Measurements from ENCODE around the gene CXCR5. TPM values are rescaled to one million over a fixed set of nuclear protein-coding genes. Genes with fewer than 3 reads are reported as not detected.

CXCR5 gene
- total RNA-seq, 4 donors from 2014 or later: 2.5 to 4.1 TPM; not detected in 2

- Histone ChIP-seq H3K4me1 (peaks cover 94 to 100% (median 99%) of the 10 kb centered on the region in 4 donors), H3K4me3 (peak overlapping the region; percentile 1 to 33 (median 6)), H3K27ac (peak overlapping the region; percentile 98 to 100 (median 100)), H3K9me3 (no peaks in the 10 kb centered on the region), H3K27me3 (no peaks in the 10 kb centered on the region), H3K36me3 (no peaks in the 10 kb centered on the region)
- DNase-seq: peak; percentile 92
- in situ Hi-C loops (cut with MboI; ENCODE audit: low pct_ligation_motif_present in 1 of 4, low pct_unique_long_range_greater_than_20kb in 1 of 4, low sequenced_read_pairs in 3 of 4) (no loop called here), intact Hi-C loops (cut with DNase I; ENCODE audit: low total_unique reads) (no loop called here)
- 11% methylated on average over 14 of the region's 14 CpGs; no CpG with 5 or more reads in 1 of the 2 donors for WGBS, 2 donors (ENCODE audit: low coverage in 1 of 2)
- peak; percentile 52 to 83 (median 66) for TF ChIP-seq POLR2AphosphoS5 (IDR thresholded peaks at IDR 0.05)
- TF ChIP-seq POLR2A (IDR thresholded peaks at IDR 0.05): peak; percentile 69
- TF ChIP-seq CTCF (IDR thresholded peaks at IDR 0.05): peak in 1 of 5 experiments; percentile 29
- TF ChIP-seq EP300 (IDR thresholded peaks at IDR 0.05; ENCODE audit: low read depth): peak; percentile 4
Measured at GRCh38 chr11:118918128-118918685, 34.5 kb downstream of the CXCR5 start.

- Histone ChIP-seq H3K9me3 (no peaks in the 10 kb centered on the region), H3K36me3 (no peaks in the 10 kb centered on the region), H3K4me1 (peaks cover 92 to 100% (median 99%) of the 10 kb centered on the region in 4 donors), H3K4me3 (peak overlapping the region in 3 of 4 donors; percentile 3 to 75 (median 10)), H3K27ac (peak overlapping the region; percentile 98 to 100 (median 100)), H3K27me3 (no peaks in the 10 kb centered on the region)
- peak; percentile 28 for DNase-seq
- WGBS, 2 donors (ENCODE audit: low coverage in 1 of 2): 22% methylated on average over 13 of the region's 13 CpGs; no CpG with 5 or more reads in 1 of the 2 donors
- TF ChIP-seq CTCF (IDR thresholded peaks at IDR 0.05) (no peak), POLR2AphosphoS5 (IDR thresholded peaks at IDR 0.05) (no peak), POLR2A (IDR thresholded peaks at IDR 0.05) (no peak), EP300 (IDR thresholded peaks at IDR 0.05; ENCODE audit: low read depth) (no peak)
- intact Hi-C loops (cut with DNase I; ENCODE audit: low total_unique reads): no loop called here
- in situ Hi-C loops (cut with MboI; ENCODE audit: low pct_ligation_motif_present in 1 of 4, low pct_unique_long_range_greater_than_20kb in 1 of 4, low sequenced_read_pairs in 3 of 4): no loop called here
Measured at GRCh38 chr11:118918686-118919280, 35.1 kb downstream of the CXCR5 start.

- 26 to 27% methylated on average over 5 to 13 of the region's 13 CpGs for WGBS, 2 donors (ENCODE audit: low coverage in 1 of 2)
- in situ Hi-C loops (cut with MboI; ENCODE audit: low pct_ligation_motif_present in 1 of 4, low pct_unique_long_range_greater_than_20kb in 1 of 4, low sequenced_read_pairs in 3 of 4): no loop called here
- peak overlapping the region; percentile 4 to 75 (median 62) for H3K4me3 ChIP-seq
Measured at GRCh38 chr11:118921121-118921928, 37.6 kb downstream of the CXCR5 start.

More at GRCh38 chr11:118921121-118921928, 37.6 kb downstream of the CXCR5 start:
- Histone ChIP-seq H3K36me3 (no peaks in the 10 kb centered on the region), H3K27me3 (no peaks in the 10 kb centered on the region), H3K9me3 (no peaks in the 10 kb centered on the region), H3K4me1 (peaks cover 66 to 88% (median 83%) of the 10 kb centered on the region in 4 donors), H3K27ac (peak overlapping the region; percentile 98 to 100 (median 100))
- TF ChIP-seq CTCF (IDR thresholded peaks at IDR 0.05) (no peak), EP300 (IDR thresholded peaks at IDR 0.05; ENCODE audit: low read depth) (no peak), POLR2AphosphoS5 (IDR thresholded peaks at IDR 0.05) (peak; percentile 24 to 32 (median 26)), POLR2A (IDR thresholded peaks at IDR 0.05) (no peak)
- intact Hi-C loops (cut with DNase I; ENCODE audit: low total_unique reads): no loop called here
- peak; percentile 61 for DNase-seq
